GM18519 (cell line): ENCODE data around the gene TUBA1B.
A peak's percentile ranks its signal among the peaks of the same experiment; 100 is the strongest.

ENCODE experiments used
- ATAC-seq: cut with Tn5 transposase; IDR thresholded peaks from one replicate; pipeline ENCODE4 v1.9.1; 2021; ENCODE audit warnings: mild to moderate bottlenecking, moderate library complexity; ENCODE audit not compliant: unreplicated experiment, low FRiP score

TUBA1B gene

DNA sequence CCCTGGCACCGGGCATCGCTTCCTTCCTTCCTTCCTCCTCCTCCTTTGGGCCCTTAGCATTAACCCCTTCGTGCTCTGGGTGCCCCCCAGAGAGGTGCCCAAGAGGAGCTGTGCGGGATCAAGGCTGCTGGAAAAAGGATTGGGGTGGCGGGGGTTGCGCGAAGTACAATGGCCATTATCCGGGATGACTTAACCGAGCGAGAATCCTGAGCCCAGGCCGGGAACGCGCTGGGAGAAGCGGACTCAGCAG, 39.4 kb downstream of the TUBA1B start:
- ATAC-seq = no peak

- ATAC-seq = no peak
Observed at GRCh38 chr12:49091056-49091835, 39.9 kb downstream of the TUBA1B start.

- no peak for ATAC-seq
Observed at GRCh38 chr12:49089821-49090773, 41.1 kb downstream of the TUBA1B start.

- ATAC-seq = no peak
Observed at GRCh38 chr12:49088932-49089330, 42.3 kb downstream of the TUBA1B start.

DNA sequence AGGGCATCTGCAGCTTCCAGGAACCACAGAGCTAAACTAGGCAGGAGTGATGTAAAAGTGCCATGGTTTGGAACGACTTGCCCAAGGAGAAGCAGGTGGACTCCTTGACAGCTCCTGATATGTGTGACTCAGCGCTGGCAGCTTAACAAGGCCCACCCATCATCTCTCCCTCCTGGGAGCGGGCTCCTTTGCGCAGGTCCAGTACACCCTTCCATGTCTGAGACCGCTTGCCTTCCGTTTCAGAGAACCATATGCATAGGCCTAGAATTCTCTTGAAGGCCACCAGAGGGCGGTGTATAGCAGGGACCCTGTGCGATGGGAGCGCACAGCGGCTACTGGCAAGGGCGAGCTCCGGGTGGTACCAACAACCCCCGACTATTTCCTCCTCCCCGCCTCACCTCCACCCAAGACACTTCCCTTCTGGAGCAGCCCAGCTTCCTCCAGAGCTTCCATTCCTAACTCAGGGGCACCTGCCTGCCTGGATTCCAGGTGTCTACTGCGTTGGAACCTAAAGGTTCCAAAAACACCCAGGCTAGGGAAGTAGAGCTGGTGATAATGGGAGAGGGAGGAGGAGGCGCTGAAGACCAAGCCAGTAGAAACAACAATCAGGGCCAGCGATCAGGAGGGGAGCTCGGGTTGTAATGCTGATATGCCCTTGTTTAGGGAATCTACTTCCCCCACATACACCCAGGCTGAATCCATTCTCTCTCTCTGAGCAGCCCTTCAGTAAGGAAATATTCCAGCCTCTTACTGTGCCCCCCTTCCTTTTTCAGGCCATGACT, 42.9 kb downstream of the TUBA1B start:
- peak; percentile 68 for ATAC-seq

DNA sequence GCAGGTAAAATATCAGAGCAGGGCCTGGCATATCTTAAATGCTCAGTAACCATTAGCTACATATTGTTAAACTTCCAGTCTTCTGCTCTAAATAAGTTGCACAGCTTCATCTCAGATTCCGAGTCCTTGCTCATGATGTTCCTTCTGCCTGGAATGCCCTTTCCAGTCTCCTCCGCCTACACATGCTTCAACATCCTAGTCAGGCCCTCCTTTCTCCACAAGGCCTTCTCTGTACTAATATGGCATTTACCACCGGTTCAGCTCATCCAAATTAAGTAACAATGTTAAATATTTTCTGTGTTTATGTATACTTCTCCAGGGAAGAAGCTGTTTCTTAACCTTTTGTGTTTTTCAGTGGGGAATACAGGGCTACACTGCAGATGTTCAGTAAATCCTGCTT, 45.1 kb downstream of the TUBA1B start:
- ATAC-seq = no peak

GRCh38 chr12:49084438-49084837, 46.8 kb downstream of the TUBA1B start:
- ATAC-seq = no peak

DNA sequence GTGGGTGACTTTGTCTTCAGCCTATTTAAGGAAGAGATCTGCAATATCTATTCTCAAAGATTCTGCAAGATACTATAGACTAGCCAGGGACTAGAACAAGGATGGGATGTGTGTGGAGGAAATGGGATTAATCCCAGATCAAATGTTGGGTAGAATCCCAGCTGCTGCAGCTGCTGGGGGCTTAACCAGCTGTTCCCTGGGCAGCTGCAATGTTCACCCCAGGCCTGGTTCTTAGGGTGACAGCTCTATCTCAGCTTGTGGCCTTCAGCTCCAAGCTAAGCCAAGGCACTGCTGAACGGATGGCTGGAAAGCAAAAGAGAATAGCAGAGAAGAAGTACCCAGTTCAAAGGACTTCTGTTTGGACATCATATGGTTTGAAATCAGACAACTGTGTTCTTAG, 51.4 kb downstream of the TUBA1B start:
- no peak for ATAC-seq
